ENCODE results near the gene LDLRAD1.
"Not testable (repeated sequence)": the region's sequence is repeated elsewhere in the genome, so short reads cannot be mapped to it uniquely, and the experiment has no call there.

Gene LDLRAD1

GRCh38 chr1:53995683-53996082 is 22.3 kb downstream of the LDLRAD1 start:
- TF ChIP-seq CTCF (conservative IDR thresholded peaks at IDR 0.05) = no peak
- H3K27ac ChIP-seq = no peak overlapping the region

DNA sequence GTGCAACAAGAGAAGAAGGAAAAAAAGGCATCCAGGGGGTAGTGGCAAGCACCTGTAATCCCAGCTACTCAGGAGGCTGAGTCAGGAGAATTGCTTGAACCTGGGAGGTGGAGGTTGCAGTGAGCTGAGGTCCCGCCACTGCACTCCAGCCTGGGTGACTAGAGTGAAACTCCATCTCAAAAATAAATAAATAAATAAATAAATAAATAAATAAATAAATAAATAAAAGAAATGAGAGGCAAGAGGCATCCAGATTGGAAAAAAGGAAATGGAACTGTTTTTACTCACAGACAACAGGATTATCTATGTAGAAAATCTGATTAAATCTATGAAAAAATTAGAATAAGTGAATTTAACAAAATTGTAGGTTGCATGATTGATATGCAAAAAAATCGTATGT is 23.5 kb downstream of the LDLRAD1 start:
- H3K27ac ChIP-seq = not testable (repeated sequence)

GRCh38 chr1:53992085-53992874 is 25.7 kb downstream of the LDLRAD1 start:
- TF ChIP-seq CTCF (conservative IDR thresholded peaks at IDR 0.05) = no peak; the same call in 1 of the 2 replicates
- H3K27ac ChIP-seq = no peak overlapping the region

GRCh38 chr1:53987880-53988279 is 30.1 kb downstream of the LDLRAD1 start:
- no peak overlapping the region for H3K27ac ChIP-seq
- no peak for TF ChIP-seq CTCF (conservative IDR thresholded peaks at IDR 0.05)

DNA sequence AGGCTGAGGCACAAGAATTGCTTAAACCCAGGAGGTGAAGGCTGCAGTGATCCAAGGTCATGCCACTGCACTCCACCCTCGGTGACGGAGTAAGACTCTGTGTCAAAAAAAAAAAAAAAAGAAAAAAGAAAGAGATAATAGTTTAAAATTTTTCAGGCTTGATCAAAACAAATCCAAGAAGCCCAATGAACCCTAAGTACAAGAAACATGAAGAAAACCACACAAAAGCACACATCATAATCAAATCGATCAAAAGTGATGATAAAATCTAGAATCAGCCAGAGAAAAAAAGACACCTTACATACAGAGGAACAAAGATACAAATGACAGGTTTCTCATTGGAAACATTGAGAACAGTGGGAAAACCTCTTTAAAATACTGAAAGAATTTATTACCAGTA is 31.5 kb downstream of the LDLRAD1 start:
- TF ChIP-seq CTCF (conservative IDR thresholded peaks at IDR 0.05) = no peak
- no peak overlapping the region for H3K27ac ChIP-seq

DNA sequence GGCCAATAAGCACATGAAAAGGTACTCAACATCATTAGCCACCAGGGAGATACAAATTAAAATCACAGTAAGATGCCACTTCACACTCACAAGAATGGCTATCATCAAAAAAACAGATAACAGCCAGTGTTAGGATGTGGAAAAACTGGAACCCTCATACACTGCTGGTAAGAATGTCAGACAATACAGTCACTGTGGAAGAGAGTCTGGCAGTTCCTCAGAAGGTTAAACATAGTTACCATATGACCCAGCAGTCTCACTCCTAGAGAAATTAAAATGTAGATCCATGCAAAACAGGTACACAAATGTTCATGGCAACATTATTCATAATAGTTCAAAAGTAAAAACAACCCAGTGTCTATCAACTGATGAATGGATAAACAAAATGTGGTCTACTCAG is 33.3 kb downstream of the LDLRAD1 start:
- no peak for TF ChIP-seq CTCF (conservative IDR thresholded peaks at IDR 0.05)

DNA sequence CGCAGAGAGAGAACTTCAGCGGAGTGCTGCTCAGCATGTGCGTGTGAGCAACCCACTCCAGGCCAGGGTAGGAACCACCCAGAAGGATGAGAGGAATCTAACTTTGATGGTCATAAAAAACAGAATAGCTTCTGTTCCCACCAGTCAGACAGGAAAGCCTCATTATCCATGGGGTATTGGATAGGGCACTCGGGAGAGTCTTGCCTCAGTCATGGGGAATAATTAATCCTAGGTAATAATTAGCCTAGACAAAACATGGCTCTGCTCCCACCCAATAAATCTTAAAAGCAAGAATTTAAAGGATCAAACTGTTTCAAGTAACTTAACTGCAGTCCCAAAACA is 35.3 kb downstream of the LDLRAD1 start:
- no peak for TF ChIP-seq CTCF (conservative IDR thresholded peaks at IDR 0.05)
- peak overlapping the region; percentile 68 for H3K27ac ChIP-seq

More for the DNA sequence above, 33.3 kb downstream of the LDLRAD1 start:
- H3K27ac ChIP-seq = no peak overlapping the region

DNA sequence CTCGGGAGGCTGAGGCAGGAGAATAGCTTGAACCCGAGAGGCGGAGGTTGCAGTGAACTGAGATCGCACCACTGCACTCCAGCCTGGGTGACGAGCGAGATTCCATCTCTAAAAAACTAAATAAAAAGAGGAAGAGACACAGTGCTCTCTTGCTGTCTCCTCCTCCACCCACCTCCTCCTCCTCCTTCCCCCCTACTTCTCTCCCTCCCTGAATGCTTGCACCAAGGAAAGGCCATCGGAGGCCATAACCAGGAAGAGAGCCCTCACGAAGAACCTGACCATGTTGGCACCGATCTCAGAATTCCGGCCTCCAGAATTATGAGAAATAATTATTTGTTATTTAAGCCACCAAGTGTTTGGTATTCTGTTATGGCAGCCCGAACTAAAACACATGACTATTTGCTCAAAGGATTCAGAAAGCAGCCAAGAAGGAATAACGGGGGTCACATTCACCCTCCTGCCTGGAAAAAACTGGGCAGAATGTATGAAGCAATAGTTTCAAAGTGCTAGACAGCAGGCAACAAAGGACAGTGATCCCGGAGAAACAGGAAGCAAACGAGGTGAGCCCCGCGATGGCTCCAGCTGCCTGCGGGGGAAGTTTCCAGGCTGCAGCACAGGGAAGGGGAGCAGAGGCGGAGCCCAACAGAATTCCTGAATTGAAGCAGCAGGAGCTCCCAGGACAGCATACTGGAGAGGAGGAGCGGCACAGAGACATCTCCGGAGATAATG is 35.8 kb downstream of the LDLRAD1 start:
- no peak for TF ChIP-seq CTCF (conservative IDR thresholded peaks at IDR 0.05)
- peak overlapping the region; percentile 68 for H3K27ac ChIP-seq

Data from VCaP (cell line).